GM18867 (cell line): ENCODE measurements around the gene TSPAN9.

ENCODE experiments used
- ATAC-seq: cut with Tn5 transposase; IDR thresholded peaks from one replicate; pipeline ENCODE4 v1.9.1; 2021; ENCODE audit warnings: mild to moderate bottlenecking, moderate library complexity; ENCODE audit not compliant: unreplicated experiment

Gene TSPAN9

DNA sequence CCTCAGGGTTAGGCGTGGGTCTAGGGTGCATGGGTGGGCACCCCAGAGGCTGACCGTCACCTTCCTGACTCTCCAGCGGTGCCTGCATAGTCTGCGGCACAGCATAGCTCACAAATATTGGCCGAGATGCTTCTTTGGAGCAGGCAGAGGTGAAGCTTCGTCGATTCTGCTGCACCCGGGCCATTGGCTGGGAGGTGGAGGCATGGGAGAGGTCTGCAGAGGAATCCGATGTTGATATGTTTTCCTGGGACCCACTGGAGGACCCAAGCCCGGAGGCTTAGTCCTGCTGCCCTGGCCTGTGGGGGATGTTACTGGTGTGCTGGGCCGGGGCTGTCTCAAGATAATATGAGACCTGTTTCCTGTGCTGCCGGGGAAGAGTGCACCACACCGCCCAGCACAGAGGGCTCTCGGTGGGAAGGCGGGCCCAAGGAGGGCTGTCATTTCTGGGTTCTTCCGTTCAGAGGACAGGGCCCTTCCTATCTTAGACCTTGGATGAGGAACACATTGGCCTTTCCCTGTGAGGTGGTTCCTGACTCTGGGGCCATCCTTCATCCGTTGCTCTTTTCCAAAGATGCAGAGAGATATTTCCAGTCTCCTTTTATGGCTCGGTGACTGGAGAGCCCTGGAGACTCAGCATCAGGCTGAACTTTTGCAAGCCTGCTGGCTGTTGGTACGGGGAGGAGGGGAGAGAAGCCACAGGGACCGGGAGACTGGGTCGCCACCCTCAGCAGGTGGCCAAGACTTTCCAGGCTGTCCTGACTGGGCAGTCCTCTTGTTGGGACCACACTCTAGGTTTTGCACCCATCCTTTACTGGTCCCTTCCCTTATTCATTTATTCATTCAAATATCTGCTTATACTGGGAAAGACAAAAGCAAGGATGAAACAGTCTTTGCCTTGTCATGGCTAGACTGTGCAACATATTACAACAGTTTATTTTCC, 143.5 kb downstream of the TSPAN9 start:
- ATAC-seq, result no peak

DNA sequence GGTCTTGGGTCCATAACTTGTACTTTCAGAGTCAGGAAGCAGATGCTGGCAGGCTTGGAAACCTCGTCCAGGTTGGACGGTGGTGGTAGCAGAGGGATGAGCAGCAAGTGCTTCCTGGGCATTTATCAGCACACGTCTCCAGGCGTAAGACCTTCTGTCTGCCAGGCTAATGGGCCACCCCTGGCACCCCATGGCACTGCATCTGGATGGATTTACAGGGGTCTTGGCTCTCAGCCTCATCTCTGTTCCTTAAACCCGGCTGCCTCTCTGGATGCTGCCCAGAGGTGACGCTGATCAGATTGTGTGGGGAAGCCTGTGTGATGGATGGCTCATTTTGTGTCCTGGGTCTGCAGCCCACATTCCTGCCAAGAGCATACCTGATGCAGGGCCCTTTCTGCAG, 145.1 kb downstream of the TSPAN9 start:
- ATAC-seq, result no peak

DNA sequence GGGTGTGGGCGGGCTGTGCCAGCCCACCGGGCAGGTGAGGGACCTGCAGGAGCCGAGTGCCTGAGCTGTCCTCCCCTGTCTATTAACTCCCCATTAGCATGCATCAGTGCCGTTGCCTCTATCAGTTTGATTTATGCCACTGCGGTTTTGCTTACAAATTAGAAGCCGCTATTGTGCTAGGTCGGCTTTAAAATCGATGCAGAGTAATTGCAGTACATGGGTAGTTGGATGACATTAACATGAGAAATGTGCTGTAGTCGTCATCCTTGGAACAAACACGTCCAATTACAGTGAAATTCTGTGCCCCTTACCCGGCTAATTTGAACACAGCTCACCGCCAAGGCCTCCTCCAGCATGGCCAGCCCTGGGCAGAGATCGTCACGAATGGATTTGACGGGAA, 145.8 kb downstream of the TSPAN9 start:
- no peak for ATAC-seq

DNA sequence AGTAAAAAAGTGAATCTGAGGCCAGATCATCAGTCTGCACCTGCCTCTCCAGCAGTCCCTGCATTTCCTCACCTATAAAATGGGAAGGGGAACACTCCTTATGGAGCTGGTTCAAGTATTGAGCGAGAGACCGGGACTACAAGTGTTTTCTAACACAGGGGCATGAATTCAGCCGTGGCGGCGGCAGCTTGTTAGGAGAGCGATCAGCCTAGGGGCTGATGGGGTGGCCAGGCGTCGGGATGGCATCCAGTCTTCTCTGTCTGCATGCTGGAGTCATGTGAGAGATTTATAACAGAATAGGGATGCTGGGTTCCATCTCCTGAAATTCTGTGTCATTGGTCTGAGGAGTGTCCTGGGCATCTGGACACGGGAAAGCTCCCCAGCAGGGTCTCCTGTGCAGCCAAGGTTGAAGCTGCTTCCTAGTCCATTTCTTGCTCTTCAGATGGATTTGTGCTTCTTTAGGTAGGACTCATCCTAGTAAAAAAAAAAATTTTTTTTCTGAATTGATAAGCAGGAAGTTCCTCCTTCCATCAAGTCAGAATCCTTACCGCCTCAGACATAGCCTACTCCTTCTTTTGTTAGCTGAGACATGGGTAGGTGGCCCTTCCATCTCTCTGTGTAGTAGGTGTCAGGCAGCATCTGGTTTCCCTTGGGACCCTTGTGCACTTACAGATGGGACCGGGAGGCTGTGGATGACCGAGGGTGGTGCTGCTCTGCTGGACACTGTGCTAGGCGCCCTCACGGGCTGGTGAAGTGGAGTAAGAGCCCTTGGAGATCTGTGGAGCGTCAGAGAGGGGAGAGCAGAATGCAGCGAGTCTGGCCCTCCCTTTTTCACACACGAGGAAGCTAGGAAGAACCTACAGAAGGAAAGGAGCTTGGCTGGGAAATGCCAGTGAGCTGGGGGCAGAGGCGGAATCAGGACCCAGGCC, 146.7 kb downstream of the TSPAN9 start:
- ATAC-seq, result no peak

DNA sequence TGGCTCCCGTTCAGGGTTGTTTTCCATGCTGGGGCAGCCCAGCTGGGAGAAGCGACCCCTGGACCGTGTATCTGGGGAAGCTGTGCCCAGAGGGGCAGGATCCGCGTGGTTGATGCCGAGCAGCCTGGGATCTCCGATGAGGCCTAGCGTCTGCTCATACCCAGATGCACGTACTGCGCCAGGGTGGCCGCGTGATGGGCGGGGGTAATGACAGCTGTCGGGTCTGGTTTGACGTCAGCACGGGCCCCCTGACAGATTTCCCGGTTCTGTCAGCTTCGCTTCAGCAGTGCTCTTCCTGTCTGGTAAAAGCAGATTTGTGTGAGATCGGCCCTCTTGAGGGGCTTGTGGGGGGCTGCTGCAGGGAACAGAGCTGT, 147.3 kb downstream of the TSPAN9 start:
- no peak for ATAC-seq

DNA sequence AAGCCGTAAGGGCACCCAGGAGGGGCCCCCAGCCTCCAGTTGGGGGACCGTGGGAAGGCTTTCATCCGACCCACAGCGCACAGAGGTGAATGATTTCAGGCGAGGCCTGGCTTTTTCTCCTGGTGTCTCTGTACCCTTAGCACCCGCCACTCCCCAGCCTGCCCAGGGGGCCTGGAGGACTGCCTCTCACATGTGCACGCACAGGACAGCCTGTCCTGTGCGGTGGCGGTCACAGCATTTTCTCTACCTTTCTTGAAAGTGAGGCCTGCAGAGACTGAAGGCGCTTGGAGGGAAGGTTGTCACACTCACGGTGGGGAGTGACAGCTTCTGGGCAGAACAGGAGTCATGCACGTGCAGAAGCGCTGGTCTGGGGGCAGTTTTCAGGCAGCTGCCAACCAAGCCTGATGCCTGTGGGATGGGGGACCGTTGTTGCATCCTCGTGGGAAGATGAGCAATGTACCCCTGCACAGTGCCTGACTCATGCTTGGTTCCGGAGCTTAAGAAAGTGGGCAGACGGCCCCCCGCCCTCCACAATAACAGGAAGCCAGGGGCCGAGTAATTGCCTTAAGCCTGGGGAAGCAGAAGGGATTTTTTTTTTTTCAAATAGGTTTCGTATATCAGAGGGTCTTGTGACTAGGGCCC, 148.1 kb downstream of the TSPAN9 start:
- no peak for ATAC-seq

DNA sequence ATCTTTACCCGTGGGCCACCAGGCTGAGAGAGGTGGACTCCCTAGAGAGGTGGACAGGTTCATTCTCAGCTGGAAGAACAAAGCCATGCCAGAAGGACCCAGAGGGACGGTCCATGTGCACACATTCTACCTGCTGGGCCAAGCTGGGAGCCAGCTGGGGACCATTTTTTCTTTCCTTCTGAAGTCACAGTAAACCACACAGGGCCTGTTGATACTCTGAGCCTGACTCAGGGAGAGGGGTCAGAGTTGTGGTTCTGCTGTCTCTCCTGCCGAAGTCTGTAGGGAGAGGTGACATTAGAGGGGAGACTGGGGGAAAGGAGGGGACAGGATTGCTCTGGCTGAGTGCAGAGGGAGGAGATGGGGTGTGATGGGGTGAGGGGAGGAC, 148.6 kb downstream of the TSPAN9 start:
- no peak for ATAC-seq

DNA sequence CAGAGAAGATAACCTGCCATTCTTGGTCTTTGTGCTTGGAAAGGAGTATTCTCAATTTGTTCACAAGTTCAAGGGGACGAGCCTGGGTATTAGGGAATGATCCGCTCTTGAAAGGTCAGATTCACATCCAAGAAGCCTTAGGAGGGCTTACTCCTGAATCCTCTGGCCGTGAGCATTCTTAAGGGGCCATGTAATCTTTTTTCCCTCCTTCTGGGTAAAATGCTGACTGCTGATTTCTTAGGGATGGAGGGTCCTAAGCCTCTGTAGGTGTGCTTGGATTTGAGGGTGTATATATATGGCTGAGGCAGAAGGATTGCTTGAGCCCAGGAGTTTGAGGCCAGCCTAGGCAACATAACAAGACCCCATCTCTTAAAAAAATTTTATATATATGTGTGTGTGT, 149.1 kb downstream of the TSPAN9 start:
- no peak for ATAC-seq

DNA sequence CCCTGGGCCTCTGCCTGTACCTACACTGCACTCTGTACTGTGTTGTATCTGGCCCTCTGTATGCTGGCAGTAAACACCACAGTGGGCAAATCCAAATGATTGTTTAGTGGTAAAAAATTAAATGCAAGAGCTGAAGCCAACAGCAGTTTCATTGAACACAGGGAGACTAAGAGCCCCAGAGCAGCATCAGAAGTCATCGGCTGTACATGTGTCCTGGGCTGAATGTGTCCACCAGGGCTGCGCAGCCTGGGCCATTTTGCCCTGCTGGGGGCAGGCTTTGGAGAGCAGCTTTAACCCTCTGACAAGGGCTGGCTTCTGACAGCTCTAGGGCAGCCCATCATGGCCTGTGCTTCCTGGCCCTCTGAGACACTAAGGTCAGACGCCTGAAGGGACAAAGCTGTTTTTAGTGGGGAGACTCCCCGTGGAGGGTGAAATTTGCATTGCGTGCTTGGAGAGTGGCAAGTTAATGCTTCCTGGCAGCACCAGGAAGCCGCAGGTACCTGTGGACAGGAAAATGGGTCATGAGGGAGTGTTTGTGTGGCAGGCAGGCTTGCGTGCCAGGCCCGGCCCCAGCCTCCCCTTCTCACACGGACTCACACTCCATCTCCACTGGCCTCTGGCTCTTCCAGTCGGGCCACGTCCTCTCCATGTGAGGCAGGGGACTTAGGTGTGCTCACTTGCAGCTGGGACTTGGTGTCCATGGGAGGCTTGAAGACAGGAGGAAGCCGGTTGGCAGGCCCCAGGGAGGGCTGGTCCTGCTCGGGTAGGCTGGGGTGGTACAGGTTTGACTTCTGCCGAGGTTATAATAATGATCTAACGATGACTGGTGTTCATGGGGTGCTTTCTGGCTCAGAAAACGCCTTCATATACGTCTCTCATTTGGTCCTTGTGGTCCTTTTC, 150.1 kb downstream of the TSPAN9 start:
- no peak for ATAC-seq

DNA sequence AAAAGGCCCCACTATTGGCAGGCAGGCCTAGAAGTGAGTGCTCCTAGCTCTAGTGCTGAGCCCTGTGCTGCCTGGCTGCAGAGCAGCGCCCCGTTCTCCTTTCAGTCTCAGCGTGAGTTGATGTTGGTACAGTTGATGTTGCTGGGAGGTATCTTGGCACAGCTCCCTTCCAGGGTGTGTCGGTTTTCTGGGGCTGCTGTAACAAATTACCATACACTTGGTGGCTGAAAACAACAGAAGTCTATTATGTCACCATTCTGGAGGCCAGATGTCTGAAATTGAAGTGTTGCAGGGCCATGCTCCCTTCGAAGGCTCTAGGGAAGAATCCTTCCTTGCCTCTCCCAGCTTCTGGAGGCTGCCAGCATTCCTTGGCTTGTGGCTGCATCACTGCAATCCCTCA, 151.4 kb downstream of the TSPAN9 start:
- no peak for ATAC-seq

DNA sequence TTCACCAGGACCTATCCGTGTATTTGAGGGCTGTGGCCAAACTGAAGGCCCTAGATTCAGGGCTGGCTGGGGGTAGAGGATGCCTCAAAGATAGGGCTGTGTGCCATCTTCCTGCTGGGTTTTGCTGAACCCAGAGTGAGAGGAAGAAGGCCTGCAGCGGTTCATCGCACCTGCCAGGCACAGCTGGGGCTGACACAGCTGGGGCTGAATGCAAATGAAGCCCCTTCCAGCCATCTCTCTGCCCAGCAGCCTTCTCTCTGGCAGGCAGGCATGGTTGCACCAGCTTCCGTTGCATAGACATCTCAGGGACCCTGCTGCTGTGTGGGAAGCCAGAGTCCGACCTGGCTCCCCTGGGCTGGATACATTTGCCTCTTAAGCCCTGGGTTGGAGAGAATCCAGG, 152.4 kb downstream of the TSPAN9 start:
- ATAC-seq, result peak; percentile 52

DNA sequence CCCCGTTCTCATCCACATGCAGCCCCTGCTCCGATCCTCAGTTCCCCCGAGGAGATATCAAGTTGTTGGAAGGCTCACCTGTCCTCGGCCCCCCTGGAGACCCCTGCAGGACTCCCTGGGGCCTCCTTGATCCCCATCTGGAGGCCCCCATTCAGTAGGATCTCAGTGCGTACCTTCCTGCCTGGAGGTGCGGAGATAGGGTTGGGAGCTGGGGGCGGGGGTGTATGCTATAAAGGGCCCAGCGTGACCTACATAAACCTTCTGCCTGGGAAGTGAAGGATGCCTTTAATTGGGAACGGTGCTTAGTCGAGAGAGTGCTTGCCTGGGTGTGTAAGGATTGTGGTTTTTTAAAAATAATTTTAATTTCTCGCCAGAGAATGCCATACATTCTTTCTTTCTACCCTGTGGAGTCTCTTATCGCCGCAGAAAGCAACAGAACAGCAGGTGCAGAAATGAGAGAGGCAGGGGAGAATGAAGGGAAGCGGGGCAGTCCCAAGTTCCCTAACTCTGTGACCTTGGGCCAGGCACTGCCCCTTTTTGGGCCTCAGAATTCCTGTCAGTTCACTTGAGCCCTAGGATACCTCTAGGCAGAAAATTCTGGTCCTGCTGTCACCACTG, 153.7 kb downstream of the TSPAN9 start:
- ATAC-seq, result no peak

DNA sequence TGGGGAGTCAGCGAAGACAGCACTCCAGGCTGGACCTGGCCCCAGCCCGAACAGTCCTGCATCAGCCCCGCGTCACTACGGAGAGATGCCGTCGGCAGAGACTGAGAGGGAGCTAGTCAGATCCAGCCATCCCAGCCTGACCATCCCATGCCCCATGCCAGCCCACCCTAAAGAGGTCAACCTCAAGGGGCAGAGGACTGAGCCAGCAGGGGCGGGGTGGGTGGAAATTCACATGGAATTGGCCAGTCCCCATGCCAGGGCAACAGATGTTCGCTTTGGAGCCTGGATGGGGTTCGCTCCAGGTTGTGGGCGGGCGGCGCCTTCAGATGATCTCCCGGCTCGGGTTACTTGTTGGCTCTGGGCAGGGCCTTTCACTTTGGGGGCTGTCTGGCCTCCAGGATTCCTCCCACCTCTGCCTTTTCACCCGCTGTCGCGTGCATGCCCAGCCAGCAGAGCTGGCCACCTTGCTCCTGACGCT, 154.3 kb downstream of the TSPAN9 start:
- ATAC-seq, result no peak

DNA sequence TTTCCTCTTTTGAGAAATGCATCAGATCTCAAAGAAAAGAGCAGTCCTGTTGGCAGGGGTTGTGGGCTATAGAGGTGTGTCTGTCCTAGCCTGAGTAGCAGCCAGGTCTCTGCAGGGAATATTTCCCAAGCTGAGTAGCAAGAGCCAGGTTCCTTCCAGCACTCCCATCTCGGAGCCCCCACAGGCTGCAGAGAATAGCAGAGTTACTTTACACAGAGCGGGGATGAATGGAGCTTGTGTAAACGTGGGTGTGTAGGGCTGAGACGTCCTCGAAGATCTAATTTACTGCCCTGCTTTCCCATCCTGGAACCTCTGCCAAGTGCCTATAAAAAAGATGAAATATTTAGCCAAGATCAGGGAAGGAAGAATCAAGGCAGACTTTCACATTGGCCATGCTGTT, 156.6 kb downstream of the TSPAN9 start:
- no peak for ATAC-seq

DNA sequence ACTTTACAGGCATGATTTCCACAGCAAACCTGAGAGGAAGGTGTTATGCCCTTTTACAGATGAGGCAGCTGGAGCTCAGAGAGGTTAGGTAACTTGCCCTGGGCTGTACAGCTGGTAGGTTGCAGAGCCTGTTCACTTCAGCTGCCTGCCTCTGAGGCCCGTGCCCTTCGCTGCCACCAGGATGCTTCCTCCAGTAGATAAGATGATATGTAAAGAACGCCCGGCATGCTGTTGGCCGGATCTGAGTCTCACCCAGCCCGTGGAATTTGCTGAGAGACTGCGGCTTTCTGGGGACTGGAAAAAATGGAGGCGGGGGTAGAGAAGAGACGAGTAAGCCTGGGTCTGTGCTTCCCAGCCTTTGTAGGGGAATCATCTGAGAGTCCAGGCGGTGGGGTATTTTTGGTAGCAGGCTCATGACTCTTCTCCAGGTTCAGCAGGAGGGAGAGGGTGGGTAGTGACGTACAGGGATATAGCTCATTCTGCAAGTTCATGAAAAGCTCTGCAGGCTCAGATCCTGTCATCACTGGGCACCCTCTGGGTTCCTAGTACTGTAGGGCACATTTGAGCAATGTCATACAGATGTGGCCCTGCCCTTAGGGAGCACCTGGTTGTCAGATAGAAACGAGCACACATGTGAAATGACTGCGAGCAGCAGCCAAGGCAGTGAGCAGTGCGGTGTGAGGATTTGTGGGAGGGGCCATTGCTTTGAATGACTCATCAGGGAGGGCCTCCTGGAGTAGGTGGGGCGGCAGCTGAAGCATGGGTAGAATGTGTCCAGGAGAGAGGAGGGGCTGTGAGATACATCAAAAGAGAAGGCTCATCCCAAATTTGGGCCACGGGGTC, 159.4 kb downstream of the TSPAN9 start:
- ATAC-seq, result peak; percentile 45

DNA sequence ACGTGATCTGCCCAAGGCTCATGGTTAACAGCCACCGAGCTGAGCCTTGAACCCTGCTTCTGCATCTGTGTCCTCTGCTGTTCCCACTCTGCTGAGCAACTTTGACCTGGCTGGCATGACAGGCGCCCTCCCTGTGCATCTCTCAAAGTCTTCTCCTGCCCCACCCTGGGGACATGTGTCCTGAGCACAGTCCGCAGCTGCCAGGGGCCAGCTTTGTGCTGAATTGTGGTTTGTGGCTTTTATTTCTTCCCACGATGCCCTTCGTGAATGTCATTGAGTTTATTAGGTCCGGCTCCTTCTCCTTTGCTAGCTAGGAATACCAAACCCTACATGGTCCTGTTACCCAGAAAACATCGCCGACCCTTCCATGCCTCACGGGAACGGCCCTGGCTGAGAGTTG, 161.0 kb downstream of the TSPAN9 start:
- ATAC-seq, result no peak

DNA sequence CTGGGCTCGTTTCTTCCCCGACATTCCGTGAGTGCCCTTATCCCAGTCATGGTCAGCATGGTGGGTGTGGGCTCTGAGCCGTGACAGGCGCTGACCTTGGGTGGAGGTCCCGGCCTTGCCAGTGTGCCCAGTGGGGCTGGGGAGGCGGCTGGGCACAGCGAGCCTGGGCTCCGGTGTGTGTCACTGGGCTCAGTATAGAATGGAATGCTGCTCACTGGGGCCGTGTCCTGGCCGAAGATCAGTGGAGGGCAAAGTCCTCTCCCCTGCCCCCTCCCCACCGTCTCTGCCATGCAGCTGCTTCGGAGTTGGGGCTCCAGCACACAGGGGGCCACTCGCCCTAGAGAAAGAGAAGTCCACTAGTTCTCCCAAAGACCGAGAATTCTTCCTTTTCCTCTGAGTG, 164.4 kb downstream of the TSPAN9 start:
- no peak for ATAC-seq

DNA sequence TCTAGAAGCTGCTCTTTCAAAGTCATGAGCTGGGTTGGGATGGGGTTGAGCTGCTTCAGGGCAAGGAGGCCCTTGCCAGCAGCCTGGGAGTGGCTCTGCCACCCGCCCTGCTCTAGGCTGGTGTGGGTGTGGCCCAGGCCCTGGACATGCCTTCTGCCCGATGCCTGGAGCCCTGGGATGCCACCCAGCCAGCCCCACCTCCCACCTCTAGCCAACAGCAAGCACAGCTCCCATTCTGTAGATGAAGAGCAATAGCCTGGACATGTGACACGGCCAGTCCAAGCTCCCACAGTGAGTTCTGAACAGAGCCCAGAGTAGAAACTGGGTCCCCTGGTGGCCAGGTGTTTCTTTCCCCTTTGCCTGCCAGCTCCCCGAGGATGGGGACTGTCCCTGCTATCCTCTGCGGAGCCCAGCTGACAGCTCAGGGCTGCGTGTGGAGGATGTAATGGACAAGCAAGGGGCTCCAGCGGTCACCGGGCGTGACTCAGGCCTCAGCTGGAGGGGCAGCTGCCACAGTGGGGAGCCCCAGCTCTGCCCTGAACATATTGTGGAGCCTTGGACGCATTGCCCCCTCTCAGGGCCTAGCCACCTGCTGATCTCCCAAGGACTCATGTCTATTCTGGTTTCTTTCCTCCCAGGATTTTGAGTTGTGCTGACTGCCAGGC, 165.2 kb downstream of the TSPAN9 start:
- no peak for ATAC-seq
